Choroid plexus epithelial cell (primary cell): ENCODE results near the gene MYD88.

Experiments used
- DNase-seq: peaks from one replicate; pipeline ENCODE4 v3.0.0-alpha.2; 2010; ENCODE audit warnings: low read depth
- H3K4me3 ChIP-seq: 2 replicates; pipeline ENCODE4 v1.5.1; 2011; ENCODE audit warnings: low read depth, mild to moderate bottlenecking, control low read depth, low read length, moderate library complexity
- CTCF ChIP-seq: conservative IDR thresholded peaks from 2 replicates; pipeline ENCODE4 v1.5.1; 2011; ENCODE audit warnings: low read depth, mild to moderate bottlenecking, control low read depth, inconsistent platforms, low read length, moderate library complexity

Gene MYD88

GRCh38 chr3:38098376-38098723 lies 40.1 kb upstream of the MYD88 start:
- no peak for DNase-seq
- TF ChIP-seq CTCF = no peak
- H3K4me3 ChIP-seq = no peak overlapping the region

- DNase-seq = no peak
- no peak for TF ChIP-seq CTCF
- no peak overlapping the region for H3K4me3 ChIP-seq
Observed at GRCh38 chr3:38099518-38099917, 38.9 kb upstream of the MYD88 start.

DNA sequence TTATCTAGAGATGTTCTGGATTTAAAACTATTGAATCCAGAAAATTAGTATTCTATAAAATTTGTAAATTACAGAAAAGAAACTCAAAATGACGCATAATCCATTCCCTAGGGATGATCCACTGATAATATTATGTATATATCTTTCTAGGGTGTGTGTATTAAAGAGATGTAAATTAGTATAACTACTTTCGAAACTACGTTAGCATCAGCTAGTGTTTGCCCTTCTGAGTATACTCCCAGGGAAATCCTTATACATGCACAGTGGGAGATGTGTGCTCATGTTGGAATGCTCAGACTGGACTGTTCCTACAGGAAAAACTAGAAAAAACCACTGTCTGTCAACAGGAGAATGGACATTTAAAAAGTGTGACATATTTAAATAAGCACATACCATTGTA lies 38.0 kb upstream of the MYD88 start:
- no peak overlapping the region for H3K4me3 ChIP-seq
- no peak for TF ChIP-seq CTCF
- DNase-seq = no peak

DNA sequence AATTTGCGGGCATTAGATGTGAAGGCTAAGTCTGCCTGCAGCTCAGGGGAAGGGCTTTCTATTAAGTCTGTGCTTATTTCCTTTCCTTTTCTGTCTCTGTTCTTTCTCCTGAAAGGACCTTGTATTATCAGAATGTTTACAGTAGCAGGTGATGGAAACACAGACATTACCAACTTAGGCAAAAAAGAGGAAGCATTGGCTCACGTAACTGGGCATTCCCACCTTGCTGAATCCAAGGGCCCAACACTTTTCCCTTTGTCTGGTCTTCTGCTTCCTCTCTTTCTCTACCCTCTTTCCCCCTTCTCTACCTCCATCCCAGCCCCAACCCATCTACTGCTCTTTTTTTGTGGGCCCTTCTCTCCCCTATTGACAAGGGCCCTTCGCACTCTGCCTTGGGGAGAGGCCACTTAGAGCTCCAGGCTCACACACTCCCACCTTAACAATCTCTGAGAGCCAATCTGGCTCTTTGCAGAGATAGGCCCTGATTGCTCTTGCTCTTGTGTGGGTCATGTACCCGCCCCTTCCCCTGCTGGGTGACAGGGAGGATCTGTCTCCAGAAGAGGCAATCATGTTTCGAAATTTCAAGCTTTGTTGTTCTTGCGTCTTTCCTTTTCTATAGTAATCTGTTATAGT lies 36.5 kb upstream of the MYD88 start:
- no peak for TF ChIP-seq CTCF
- no peak overlapping the region for H3K4me3 ChIP-seq

GRCh38 chr3:38102444-38102814 lies 36.0 kb upstream of the MYD88 start:
- no peak for TF ChIP-seq CTCF
- no peak overlapping the region for H3K4me3 ChIP-seq
- DNase-seq = no peak

More for the DNA sequence above, 36.5 kb upstream of the MYD88 start:
- no peak for DNase-seq

- no peak for TF ChIP-seq CTCF
- no peak overlapping the region for H3K4me3 ChIP-seq
- no peak for DNase-seq
Observed at GRCh38 chr3:38105525-38105924, 32.9 kb upstream of the MYD88 start.

DNA sequence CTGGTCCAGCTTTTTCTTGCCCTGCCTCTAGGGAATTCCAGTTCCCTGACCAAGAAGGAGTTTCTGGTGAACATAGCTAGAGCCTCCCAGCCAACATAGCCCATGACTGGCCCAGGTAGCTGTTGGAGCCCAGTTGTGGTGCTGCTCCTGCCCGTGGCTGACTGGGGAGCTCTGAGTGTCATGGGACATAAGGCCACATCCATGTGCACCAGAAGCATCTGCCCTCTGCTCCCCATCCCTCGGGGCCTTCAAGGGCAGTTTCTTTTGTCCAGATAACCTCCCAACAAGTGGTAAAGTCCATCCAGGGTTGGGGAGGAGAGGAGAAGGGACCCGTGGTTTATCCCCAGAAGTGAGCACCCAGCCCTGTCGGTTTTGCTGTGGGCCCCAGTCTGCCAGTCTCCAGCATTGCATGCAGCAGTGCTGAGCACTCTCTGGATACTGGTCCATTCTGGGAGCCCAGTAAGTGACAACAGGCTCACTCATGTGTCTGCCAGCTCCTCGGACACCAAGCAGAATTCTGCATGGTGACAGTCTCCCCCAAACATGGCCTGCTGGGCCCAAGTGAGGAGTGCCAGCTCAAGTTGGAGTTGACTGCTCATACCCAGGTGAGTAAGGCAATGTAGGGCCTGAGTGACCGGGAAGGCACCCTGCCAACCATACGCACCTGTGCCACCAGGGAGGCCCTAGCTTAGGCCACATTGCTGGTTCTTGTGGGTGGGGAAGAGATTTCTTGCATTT lies 30.4 kb upstream of the MYD88 start:
- TF ChIP-seq CTCF = no peak
- no peak for DNase-seq
- H3K4me3 ChIP-seq = no peak overlapping the region
